Calu3 (cell line): Measurements from ENCODE around the gene SORBS1. TPM values are rescaled to one million over a fixed set of nuclear protein-coding genes. Genes with fewer than 3 reads are reported as not detected.

Source experiments
- BruUV-seq: library from RNA; stranded (reverse); fragments of 400-500 nt; replicated peaks from 2 replicates; lab custom pipeline; 2021; lab: Mats Ljungman, UMichigan
- CTCF ChIA-PET: fragments of 300-600 bp; sonication (Branson Sonifier 250); formaldehyde crosslinking; loops from one replicate; lab custom pipeline; 2022; ENCODE audit warnings: antibody characterized with exemption; lab: Charles Lee
- DNase-seq: peaks from one replicate; pipeline ENCODE4 v3.0.0; 2022
- H3K27ac Mint-ChIP-seq: one replicate; pipeline ENCODE4 v1.8.0; 2022; ENCODE audit warnings: mixed read lengths; ENCODE audit not compliant: unreplicated experiment
- H3K27me3 Mint-ChIP-seq: one replicate; pipeline ENCODE4 v1.8.0; 2022; ENCODE audit warnings: mixed read lengths; ENCODE audit not compliant: unreplicated experiment
- H3K36me3 Mint-ChIP-seq: one replicate; pipeline ENCODE4 v1.8.0; 2022; ENCODE audit warnings: mild to moderate bottlenecking, moderate library complexity, mixed read lengths; ENCODE audit not compliant: insufficient read depth, unreplicated experiment
- H3K4me1 Mint-ChIP-seq: one replicate; pipeline ENCODE4 v1.8.0; 2022; ENCODE audit warnings: mild to moderate bottlenecking, low read depth, mixed read lengths; ENCODE audit not compliant: unreplicated experiment
- H3K4me3 Mint-ChIP-seq: one replicate; pipeline ENCODE4 v1.8.0; 2022; ENCODE audit warnings: mild to moderate bottlenecking, low read depth, moderate library complexity, mixed read lengths; ENCODE audit not compliant: unreplicated experiment
- H3K9me3 Mint-ChIP-seq: one replicate; pipeline ENCODE4 v1.8.0; 2022; ENCODE audit warnings: low read depth, mixed read lengths; ENCODE audit not compliant: unreplicated experiment
- CTCF ChIP-seq: fragments of 200-600 bp; IDR thresholded peaks from one replicate; pipeline ENCODE4 v1.8.0; 2022; ENCODE audit warnings: antibody characterized with exemption; ENCODE audit not compliant: unreplicated experiment
- intact Hi-C: fragments of 100-400 bp; cut with micrococcal nuclease; formaldehyde crosslinking; loops from one replicate; pipeline ENCODE4 v1.10.0; 2022; ENCODE audit not compliant: unreplicated experiment
- total RNA-seq: library from RNA; stranded (reverse); gene quantifications from 2 replicates; pipeline ENCODE4 v1.2.3, GENCODE V29; 2022

SORBS1 gene
- total RNA-seq, 1 experiment from 2014 or later, result 2.8 TPM

GRCh38 chr10:95536894-95537541 lies 24.2 kb downstream of the SORBS1 start:
- Mint-ChIP-seq H3K36me3 (no peaks in the 10 kb centered on the region), H3K27ac (no peak overlapping the region), H3K27me3 (no peaks in the 10 kb centered on the region), H3K4me1 (peaks cover 30% of the 10 kb centered on the region), H3K9me3 (no peaks in the 10 kb centered on the region), H3K4me3 (no peak overlapping the region)
- CTCF ChIA-PET, result no interaction called here
- TF ChIP-seq CTCF, result no peak
- no peak for DNase-seq
- intact Hi-C loops, result no loop called here
- BruUV-seq, result no TSS peak

- no peak for DNase-seq
- intact Hi-C loops, result no loop called here
- Mint-ChIP-seq H3K4me3 (no peak overlapping the region), H3K27ac (no peak overlapping the region), H3K9me3 (no peaks in the 10 kb centered on the region), H3K27me3 (no peaks in the 10 kb centered on the region), H3K36me3 (no peaks in the 10 kb centered on the region), H3K4me1 (peaks cover 30% of the 10 kb centered on the region)
- CTCF ChIA-PET, result no interaction called here
- TF ChIP-seq CTCF, result no peak
- no TSS peak for BruUV-seq
Observed at GRCh38 chr10:95536017-95536416, 25.2 kb downstream of the SORBS1 start.

DNA sequence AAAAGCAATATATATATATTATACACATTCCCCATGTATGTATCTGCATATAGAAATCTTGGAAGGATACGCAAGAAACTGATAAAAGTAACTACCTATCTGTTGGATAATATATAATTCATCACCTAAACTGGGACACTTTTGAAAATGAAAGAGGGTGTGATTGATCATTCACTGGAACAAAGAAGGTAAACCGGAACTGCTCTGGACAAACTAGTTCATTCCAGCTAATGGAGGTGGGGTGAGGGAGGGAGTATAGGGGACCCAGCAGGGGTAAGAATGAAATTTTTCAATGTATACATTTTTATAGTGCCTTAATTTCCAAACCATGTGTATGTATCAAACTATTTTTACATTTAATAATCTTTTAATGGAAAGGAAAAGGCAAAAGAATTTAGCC lies 25.6 kb downstream of the SORBS1 start:
- no peaks in the 10 kb centered on the region for H3K36me3 Mint-ChIP-seq
- intact Hi-C loops, result no loop called here
- peaks cover 2% of the 10 kb centered on the region for H3K27me3 Mint-ChIP-seq
- CTCF ChIA-PET, result no interaction called here
- no peak for TF ChIP-seq CTCF
- H3K9me3 Mint-ChIP-seq, result no peaks in the 10 kb centered on the region
- no peak overlapping the region for H3K4me3 Mint-ChIP-seq
- DNase-seq, result no peak
- H3K27ac Mint-ChIP-seq, result no peak overlapping the region
- no TSS peak for BruUV-seq
- H3K4me1 Mint-ChIP-seq, result peaks cover 27% of the 10 kb centered on the region

DNA sequence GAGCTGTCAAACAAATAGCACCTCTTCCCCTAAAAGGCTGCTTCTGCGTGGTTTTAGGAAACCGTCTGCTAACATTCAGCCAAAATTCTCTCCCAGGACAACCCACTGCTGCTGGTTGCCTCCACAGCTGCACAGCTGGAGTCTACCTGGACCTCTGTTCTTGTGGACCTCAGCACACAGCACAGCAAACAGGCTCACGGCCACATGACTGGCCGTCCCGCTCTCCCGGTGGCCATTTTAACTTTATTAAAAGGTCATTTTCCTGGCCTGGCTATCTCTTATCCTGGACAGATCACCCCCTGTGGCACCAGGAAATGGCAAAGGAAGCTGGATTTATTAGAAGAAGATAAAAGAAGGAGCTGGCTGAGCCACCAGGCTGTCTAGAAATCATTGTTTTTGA lies 27.6 kb downstream of the SORBS1 start:
- H3K9me3 Mint-ChIP-seq, result no peaks in the 10 kb centered on the region
- BruUV-seq, result no TSS peak
- DNase-seq, result no peak
- peaks cover 11% of the 10 kb centered on the region for H3K27me3 Mint-ChIP-seq
- intact Hi-C loops, result no loop called here
- H3K4me3 Mint-ChIP-seq, result no peak overlapping the region
- no peak for TF ChIP-seq CTCF
- no peaks in the 10 kb centered on the region for H3K36me3 Mint-ChIP-seq
- H3K4me1 Mint-ChIP-seq, result peaks cover 15% of the 10 kb centered on the region
- CTCF ChIA-PET, result interaction anchor here (0.6 kb wide), 1 partner anchor 11 kb away, joined by 3 read pairs; no protein-coding TSS in a partner anchor
- H3K27ac Mint-ChIP-seq, result no peak overlapping the region
